Ovary (tissue), 9 donors: ENCODE data around the gene STK36. TPM values are rescaled to one million over a fixed set of nuclear protein-coding genes. Genes with fewer than 3 reads are reported as not detected.

Source experiments
- DNase-seq, 5 donors: peaks; one replicate each; pipeline ENCODE4 v3.0.0-alpha.2; 2019 to 2020
- H3K27ac ChIP-seq, 2 donors: fragments of 200-600 bp; one replicate each; pipeline versions ENCODE4 v1.5.1 to v1.8.0; 2019 to 2022
- H3K27me3 ChIP-seq: fragments of 200-600 bp; one replicate; pipeline ENCODE4 v1.8.0; 2022
- H3K36me3 ChIP-seq: fragments of 200-600 bp; sonication (generic); one replicate; pipeline ENCODE4 v1.5.1; 2019
- H3K4me1 ChIP-seq: one replicate; pipeline ENCODE4 v1.8.1; 2013; ENCODE audit warnings: mild to moderate bottlenecking, moderate library complexity; ENCODE audit not compliant: insufficient read depth
- H3K4me3 ChIP-seq: fragments of 200-600 bp; sonication (generic); one replicate; pipeline ENCODE4 v1.5.1; 2017
- H3K9me3 ChIP-seq, 2 donors: fragments of 200-600 bp in 1 of 2; sonication (generic) in 1 of 2; one replicate each; pipeline versions ENCODE4 v1.5.1 to v1.8.1; 2013 to 2019; ENCODE audit warnings: mild to moderate bottlenecking in 1 of 2, moderate library complexity in 1 of 2
- EP300 ChIP-seq: sonication (generic); formaldehyde crosslinking; IDR thresholded peaks from one replicate; pipeline ENCODE4 v1.6.1; 2017; ENCODE audit warnings: antibody characterized with exemption
- POLR2A ChIP-seq: fragments of 450-650 bp; IDR thresholded peaks from one replicate; pipeline ENCODE4 v1.6.1; 2017; ENCODE audit warnings: antibody characterized with exemption, mild to moderate bottlenecking, moderate library complexity
- WGBS, 3 donors: extraction: QIAGEN DNeasy Blood & Tissue Kit in 1 of 3; methylation state at CpG; one replicate each; pipeline versions ENCODE4 v1.1.5 to v1.1.7; 2013 to 2017; 5-methylcytosine and 5-hydroxymethylcytosine counted together
- intact Hi-C, 4 donors: fragments of 100-400 bp; cut with DNase I; formaldehyde crosslinking; loops; one replicate each; pipeline versions ENCODE4 v1.11.0 to v1.15.1; 2022 to 2023
- polyA plus RNA-seq, 2 donors: library from polyadenylated mRNA; stranded (reverse); fragments of 200-250 nt in 1 of 2; fragments of 350-450 nt in 1 of 2; fragmentation: Illumina TruSeq in 1 of 2; extraction: RNeasy Lipid Tissue Mini Kit (QIAGEN cat#74804) in 1 of 2; gene quantifications; one replicate each; pipeline ENCODE4 v1.2.3, GENCODE V29; 2013 to 2014
- total RNA-seq, 7 donors: library from RNA; depleted of rRNA in 2 of 7; stranded (reverse); fragments of >200 nt in 2 of 7; fragmentation: NEBNext Ultra II Directional in 3 of 7; extraction: Animal tissue kit (Norgen Biotek cat#: 25700) in 3 of 7; gene quantifications; one replicate each; pipeline versions ENCODE4 v1.1.0 to v1.2.4, GENCODE V29; 2016 to 2023
- TF ChIP-seq, protein P1 (sequence below), 3 donors: fragments of 450-650 bp in 2 of 3; fragments of 200-600 bp in 1 of 3; IDR thresholded peaks; one replicate each; pipeline versions ENCODE4 v1.5.1 to v1.8.0; 2016 to 2022; ENCODE audit warnings: antibody characterized with exemption in 3 of 3, mild to moderate bottlenecking in 1 of 3
- donor health status: DM: no; HTN: no; CAD: no; lungs with moderate emphysema.
- donor health status: DM: no; HTN: no; CAD: no.
- donor health status: Bipolar disorder and iron deficiency.
- donor health status: DM: yes; HTN: yes; CAD: no.
- donor health status: DM: no; HTN: no; CAD: no.
- donor health status: DM: yes; HTN: yes; CAD: no.

The STK36 gene
- total and polyA plus RNA-seq, 9 donors: 26.8 to 93.2 (median 38.5) TPM

GRCh38 chr2:218720048-218721041 lies 48.5 kb downstream of the STK36 start:
- no peaks in the 10 kb centered on the region for H3K4me1 ChIP-seq
- intact Hi-C loops: no loop called here
- TF ChIP-seq, protein P1, sequence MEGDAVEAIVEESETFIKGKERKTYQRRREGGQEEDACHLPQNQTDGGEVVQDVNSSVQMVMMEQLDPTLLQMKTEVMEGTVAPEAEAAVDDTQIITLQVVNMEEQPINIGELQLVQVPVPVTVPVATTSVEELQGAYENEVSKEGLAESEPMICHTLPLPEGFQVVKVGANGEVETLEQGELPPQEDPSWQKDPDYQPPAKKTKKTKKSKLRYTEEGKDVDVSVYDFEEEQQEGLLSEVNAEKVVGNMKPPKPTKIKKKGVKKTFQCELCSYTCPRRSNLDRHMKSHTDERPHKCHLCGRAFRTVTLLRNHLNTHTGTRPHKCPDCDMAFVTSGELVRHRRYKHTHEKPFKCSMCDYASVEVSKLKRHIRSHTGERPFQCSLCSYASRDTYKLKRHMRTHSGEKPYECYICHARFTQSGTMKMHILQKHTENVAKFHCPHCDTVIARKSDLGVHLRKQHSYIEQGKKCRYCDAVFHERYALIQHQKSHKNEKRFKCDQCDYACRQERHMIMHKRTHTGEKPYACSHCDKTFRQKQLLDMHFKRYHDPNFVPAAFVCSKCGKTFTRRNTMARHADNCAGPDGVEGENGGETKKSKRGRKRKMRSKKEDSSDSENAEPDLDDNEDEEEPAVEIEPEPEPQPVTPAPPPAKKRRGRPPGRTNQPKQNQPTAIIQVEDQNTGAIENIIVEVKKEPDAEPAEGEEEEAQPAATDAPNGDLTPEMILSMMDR (IDR thresholded peaks at IDR 0.05): no peak
- no peaks in the 10 kb centered on the region for H3K36me3 ChIP-seq
- 95 to 97% (median 95%) methylated on average over 19 of the region's 19 CpGs for WGBS, 3 donors
- no peak overlapping the region for H3K4me3 ChIP-seq
- DNase-seq: no peak
- no peaks in the 10 kb centered on the region for H3K27me3 ChIP-seq
- no peaks in the 10 kb centered on the region for H3K9me3 ChIP-seq
- H3K27ac ChIP-seq: no peak overlapping the region

DNA sequence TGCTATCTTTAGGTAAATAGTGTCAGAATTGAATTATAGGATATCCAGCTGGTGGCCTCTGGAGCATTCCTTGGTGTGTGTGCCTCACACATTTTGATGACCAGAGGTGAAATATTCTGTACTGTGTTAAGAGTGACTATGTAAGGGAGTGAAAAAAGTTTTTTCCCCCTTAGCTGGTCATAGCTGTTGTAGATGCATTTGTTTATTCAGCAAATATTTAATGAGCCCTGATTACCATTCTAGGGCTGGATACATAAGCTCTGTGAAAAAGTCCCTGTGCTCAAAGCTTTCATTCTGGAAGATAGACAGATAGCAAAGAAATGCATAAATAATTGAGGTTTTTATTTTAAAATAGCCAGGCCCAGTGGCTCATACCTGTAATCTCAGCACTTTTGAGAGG lies 49.6 kb downstream of the STK36 start:
- H3K4me3 ChIP-seq: no peak overlapping the region
- no peaks in the 10 kb centered on the region for H3K36me3 ChIP-seq
- H3K9me3 ChIP-seq: no peaks in the 10 kb centered on the region
- no peaks in the 10 kb centered on the region for H3K4me1 ChIP-seq
- TF ChIP-seq, protein P1 (IDR thresholded peaks at IDR 0.05): no peak
- TF ChIP-seq EP300 (no peak), POLR2A (no peak)
- intact Hi-C loops: no loop called here
- no peak overlapping the region for H3K27ac ChIP-seq
- no peaks in the 10 kb centered on the region for H3K27me3 ChIP-seq
- DNase-seq: no peak

- no peaks in the 10 kb centered on the region for H3K4me1 ChIP-seq
- 80 to 96% (median 88%) methylated on average over 2 of the region's 2 CpGs for WGBS, 3 donors
- no peaks in the 10 kb centered on the region for H3K36me3 ChIP-seq
- H3K9me3 ChIP-seq: no peaks in the 10 kb centered on the region
- TF ChIP-seq EP300: no peak
- TF ChIP-seq POLR2A: no peak
- TF ChIP-seq, protein P1 (IDR thresholded peaks at IDR 0.05): no peak
- no peaks in the 10 kb centered on the region for H3K27me3 ChIP-seq
- no peak overlapping the region for H3K27ac ChIP-seq
- intact Hi-C loops: no loop called here
- H3K4me3 ChIP-seq: no peak overlapping the region
- DNase-seq: no peak
Measured at GRCh38 chr2:218721934-218722333, 50.0 kb downstream of the STK36 start.

DNA sequence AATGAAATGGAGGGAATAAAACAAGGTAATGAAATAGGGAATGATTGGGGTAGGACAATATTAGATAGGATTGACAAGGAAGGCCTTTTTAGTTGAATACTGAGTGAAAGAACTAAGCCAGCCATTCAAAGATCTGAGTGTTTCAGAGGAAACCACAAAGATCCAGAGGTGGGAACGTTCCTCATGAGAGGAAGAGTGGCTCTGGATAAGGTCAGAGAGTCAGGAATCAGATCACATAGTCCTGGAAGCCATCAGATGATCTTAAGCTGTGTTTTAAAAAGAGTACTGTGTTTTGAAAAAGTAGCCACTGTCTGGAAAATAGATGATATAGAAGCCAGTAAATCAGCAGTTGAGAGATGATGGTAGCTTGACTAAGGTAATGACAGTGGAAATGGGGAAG lies 50.5 kb downstream of the STK36 start:
- intact Hi-C loops: no loop called here
- no peak overlapping the region for H3K4me3 ChIP-seq
- no peak overlapping the region for H3K27ac ChIP-seq
- no peaks in the 10 kb centered on the region for H3K36me3 ChIP-seq
- WGBS, 3 donors: 50 to 79% (median 74%) methylated on average over 1 of the region's 1 CpG
- no peaks in the 10 kb centered on the region for H3K9me3 ChIP-seq
- DNase-seq: no peak
- TF ChIP-seq POLR2A (no peak), EP300 (no peak)
- TF ChIP-seq, protein P1 (IDR thresholded peaks at IDR 0.05): no peak
- H3K4me1 ChIP-seq: no peaks in the 10 kb centered on the region
- no peaks in the 10 kb centered on the region for H3K27me3 ChIP-seq
